Panc1 (cell line): ENCODE results near the gene NXT1. TPM values are rescaled to one million over a fixed set of nuclear protein-coding genes. Genes with fewer than 3 reads are reported as not detected.

Experiments
- ATAC-seq: fragments of 200-7000 bp; cut with Tn5 transposase; 2 replicates; pipeline ENCODE4 v1.9.1; 2020; ENCODE audit warnings: mild to moderate bottlenecking, moderate library complexity
- BruUV-seq: library from RNA; stranded (reverse); fragments of 400-500 nt; replicated peaks from 2 replicates; lab custom pipeline; 2021; lab: Mats Ljungman, UMichigan
- CTCF ChIA-PET: fragments of 300-600 bp; sonication (Branson Sonifier 250); formaldehyde crosslinking; loops from one replicate; lab custom pipeline; 2022; ENCODE audit warnings: antibody characterized with exemption; lab: Charles Lee
- POLR2A ChIA-PET: fragments of 300-600 bp; sonication (Branson Sonifier 250); formaldehyde crosslinking; loops from one replicate; lab custom pipeline; 2022; ENCODE audit warnings: antibody characterized with exemption; lab: Charles Lee
- DNase-seq: peaks from one replicate; pipeline ENCODE4 v3.0.0-alpha.2; 2010; ENCODE audit warnings: low read depth, low spot score
- H3K27ac ChIP-seq: 2 replicates; pipeline ENCODE4 v1.5.1; 2011; ENCODE audit warnings: mild to moderate bottlenecking, low read length, inconsistent platforms
- H3K27me3 ChIP-seq: fragments of 200-500 bp; sonication (Bioruptor generic); 2 replicates; pipeline ENCODE4 v1.6.0; 2014; ENCODE audit warnings: low read length, inconsistent platforms; ENCODE audit not compliant: control insufficient read depth, insufficient read depth
- H3K36me3 ChIP-seq: fragments of 200-500 bp; sonication (Bioruptor generic); 2 replicates; pipeline ENCODE4 v1.5.1; 2014; ENCODE audit warnings: inconsistent platforms, mild to moderate bottlenecking, low read length, moderate library complexity; ENCODE audit not compliant: control insufficient read depth, insufficient read depth
- H3K4me1 ChIP-seq: 2 replicates; pipeline ENCODE4 v1.5.1; 2011; ENCODE audit warnings: inconsistent platforms, mild to moderate bottlenecking, low read length, moderate library complexity; ENCODE audit not compliant: control insufficient read depth, insufficient read depth
- H3K4me3 ChIP-seq, 2 experiments: 2 replicates each; pipeline ENCODE4 v1.5.1; 2011 to 2012; ENCODE audit warnings: low read depth in 2 of 2, low read length in 2 of 2, mild to moderate bottlenecking in 2 of 2, inconsistent platforms in 1 of 2, moderate library complexity in 1 of 2
- H3K9me3 ChIP-seq: fragments of 200-500 bp; sonication (Bioruptor generic); 2 replicates; pipeline ENCODE4 v1.5.1; 2014; ENCODE audit warnings: low read depth, mild to moderate bottlenecking, inconsistent platforms, low read length, moderate library complexity; ENCODE audit not compliant: control insufficient read depth, insufficient read depth
- CTCF ChIP-seq: fragments of 450-650 bp; IDR thresholded peaks from 2 replicates; pipeline ENCODE4 v1.5.1; 2017; ENCODE audit warnings: mild to moderate bottlenecking
- POLR2AphosphoS5 ChIP-seq: IDR thresholded peaks from 2 replicates; pipeline ENCODE4 v1.6.1; 2012; ENCODE audit warnings: mild to moderate bottlenecking, low read depth, low read length, moderate library complexity
- REST ChIP-seq, 2 experiments: IDR thresholded peaks; 2 replicates each; pipeline ENCODE4 v1.6.1; 2011 to 2012; ENCODE audit warnings: low read depth in 2 of 2, control low read depth in 1 of 2, low read length in 1 of 2, mild to moderate bottlenecking in 1 of 2, moderate library complexity in 1 of 2; ENCODE audit not compliant: insufficient read depth in 1 of 2
- SIN3A ChIP-seq: IDR thresholded peaks from 2 replicates; pipeline ENCODE4 v1.6.1; 2012; ENCODE audit warnings: low read depth, mild to moderate bottlenecking, low read length, moderate library complexity, borderline replicate concordance; ENCODE audit not compliant: insufficient read depth
- TCF7L2 ChIP-seq: IDR thresholded peaks from 2 replicates; pipeline ENCODE4 v1.6.1; 2011; ENCODE audit warnings: mild to moderate bottlenecking, low read depth, low read length, inconsistent platforms
- in situ Hi-C: cut with HindIII; loops from 2 replicates; pipeline ENCODE4 v1.10.0; 2016; ENCODE audit warnings: low sequenced_read_pairs, low pct_unique_long_range_greater_than_20kb
- intact Hi-C: fragments of 100-400 bp; cut with micrococcal nuclease; formaldehyde crosslinking; loops from one replicate; pipeline ENCODE4 v1.10.0; 2022; ENCODE audit not compliant: unreplicated experiment
- total RNA-seq: library from RNA; stranded (reverse); gene quantifications from one replicate; pipeline ENCODE4 v1.2.1, GENCODE V29; 2021; ENCODE audit not compliant: unreplicated experiment

The NXT1 gene
- total RNA-seq, 1 experiment from 2014 or later, result 31.3 TPM

GRCh38 chr20:23341073-23341472 is 9.5 kb upstream of the NXT1 start:
- no peaks in the 10 kb centered on the region for H3K4me1 ChIP-seq
- no peak overlapping the region for H3K4me3 ChIP-seq
- TF ChIP-seq REST (IDR thresholded peaks at IDR 0.05; ENCODE audit: insufficient read depth in 1 of 2, low read depth in 2 of 2, low read length in 1 of 2), result no peak
- no peak for TF ChIP-seq POLR2AphosphoS5
- no peak for TF ChIP-seq SIN3A
- no peak for TF ChIP-seq TCF7L2
- TF ChIP-seq CTCF, result no peak
- in situ Hi-C loops (no loop called here), intact Hi-C loops (loop anchor here (10.0 kb wide), 2 partner anchors 86 to 1006 kb away; no protein-coding TSS in a partner anchor)
- no peak for DNase-seq
- CTCF ChIA-PET, result interaction anchor here (0.6 to 1.7 kb wide), 11 partner anchors 9 to 1003 kb away, joined by 3 to 20 read pairs (median 4); no protein-coding TSS in a partner anchor
- H3K27ac ChIP-seq, result no peak overlapping the region
- no peaks in the 10 kb centered on the region for H3K36me3 ChIP-seq
- BruUV-seq, result no TSS peak
- POLR2A ChIA-PET, result interaction anchor here (0.6 kb wide), 1 partner anchor 12 kb away, joined by 6 read pairs; no protein-coding TSS in a partner anchor
- H3K9me3 ChIP-seq, result no peaks in the 10 kb centered on the region
- no peak for ATAC-seq
- no peaks in the 10 kb centered on the region for H3K27me3 ChIP-seq

GRCh38 chr20:23343590-23343989 is 7.0 kb upstream of the NXT1 start:
- Histone ChIP-seq H3K9me3 (no peaks in the 10 kb centered on the region), H3K36me3 (no peaks in the 10 kb centered on the region), H3K27me3 (no peaks in the 10 kb centered on the region), H3K27ac (no peak overlapping the region), H3K4me1 (no peaks in the 10 kb centered on the region), H3K4me3 (no peak overlapping the region)
- CTCF ChIA-PET, result interaction anchor here (0.7 kb wide), 1 partner anchor 345 kb away, joined by 3 read pairs; no protein-coding TSS in a partner anchor
- no peak for DNase-seq
- POLR2A ChIA-PET, result no interaction called here
- TF ChIP-seq POLR2AphosphoS5 (no peak), SIN3A (no peak), REST (IDR thresholded peaks at IDR 0.05; ENCODE audit: insufficient read depth in 1 of 2, low read depth in 2 of 2, low read length in 1 of 2) (no peak), TCF7L2 (no peak), CTCF (no peak)
- no TSS peak for BruUV-seq
- in situ Hi-C loops, result no loop called here
- intact Hi-C loops, result loop anchor here (10.0 kb wide), 2 partner anchors 89 to 1009 kb away; no protein-coding TSS in a partner anchor
- ATAC-seq, result no peak
